K562 (cell line): Measurements from ENCODE around the gene SH3GLB2. TPM values are rescaled to one million over a fixed set of nuclear protein-coding genes. Genes with fewer than 3 reads are reported as not detected.

Source experiments
- ATAC-seq: fragments of 200-7000 bp; cut with Tn5 transposase; 3 replicates; pipeline ENCODE4 v1.9.1; 2020; ENCODE audit warnings: moderate library complexity
- BruUV-seq: library from RNA; stranded (reverse); fragments of 400-500 nt; replicated peaks from 2 replicates; lab custom pipeline; 2021; lab: Mats Ljungman, UMichigan
- CTCF ChIA-PET: fragments of 300-600 bp; formaldehyde crosslinking; extraction: SDS; loops from one replicate; lab custom pipeline; 2021; ENCODE audit warnings: low intra/inter-chr PET ratio; lab: Yijun Ruan, JAX
- POLR2A ChIA-PET: fragments of 300-600, 350-650 bp; sonication (Branson Sonifier 250); formaldehyde crosslinking; extraction: SDS; loops from one replicate; lab custom pipeline; 2021; ENCODE audit warnings: antibody characterized with exemption, inconsistent platforms; lab: Yijun Ruan, JAX
- DNase-seq, 4 experiments: peaks; one replicate each; pipeline versions ENCODE4 v3.0.0 to v3.0.0-alpha.2; 2011 to 2018; ENCODE audit warnings: low spot score in 3 of 4, mixed read lengths in 3 of 4; ENCODE audit errors: extremely low read depth in 1 of 4
- FAIRE-seq: peaks from 2 replicates; lab custom pipeline; 2011; peaks lifted over from hg19 to GRCh38; lab: Jason Lieb, UNC
- H2AFZ ChIP-seq: 2 replicates; pipeline ENCODE4 v1.6.0; 2011; ENCODE audit warnings: low read depth, low read length, control low read depth, inconsistent platforms
- H3K27ac ChIP-seq: fragments of 200-600 bp; 3 replicates; pipeline ENCODE4 v1.8.0; 2011; ENCODE audit warnings: low read depth, mild to moderate bottlenecking, control low read depth, inconsistent platforms, low read length, moderate library complexity, mixed read lengths; ENCODE audit errors: extremely low read depth
- H3K27me3 ChIP-seq, 2 experiments: fragments of 300-600 bp in 1 of 2; 2 replicates in 1 of 2; 3 replicates in 1 of 2; pipeline versions ENCODE4 v1.6.0 to v1.8.0; 2011; ENCODE audit warnings: inconsistent platforms in 2 of 2, low read length in 2 of 2, mild to moderate bottlenecking in 1 of 2, mixed read lengths in 1 of 2, moderate library complexity in 1 of 2; ENCODE audit not compliant: control insufficient read depth in 2 of 2, insufficient read depth in 2 of 2
- H3K36me3 ChIP-seq: fragments of 300-600 bp; 3 replicates; pipeline ENCODE4 v1.8.0; 2011; ENCODE audit warnings: mild to moderate bottlenecking, low read length, inconsistent platforms; ENCODE audit not compliant: control insufficient read depth, insufficient read depth
- H3K4me1 ChIP-seq, 2 experiments: fragments of 200-600 bp in 1 of 2; replicated peaks in 1 of 2; 2 replicates in 1 of 2; 3 replicates in 1 of 2; pipeline versions ENCODE4 v1.5.1 to v1.8.0; 2011; ENCODE audit warnings: inconsistent platforms in 2 of 2, low read length in 2 of 2, mild to moderate bottlenecking in 1 of 2, mixed read lengths in 1 of 2, moderate library complexity in 1 of 2; ENCODE audit not compliant: control insufficient read depth in 2 of 2, insufficient read depth in 2 of 2
- H3K4me2 ChIP-seq: 2 replicates; pipeline ENCODE4 v1.6.1; 2011; ENCODE audit warnings: low read length, control low read depth, inconsistent platforms, mixed read lengths; ENCODE audit not compliant: insufficient read depth
- H3K4me3 ChIP-seq: fragments of 200-600 bp; sonication (generic), shearing (Covaris generic); 2 replicates; pipeline ENCODE4 v1.5.1; 2016; ENCODE audit warnings: control low read depth, inconsistent platforms
- H3K79me2 ChIP-seq: fragments of 200-600 bp; 3 replicates; pipeline ENCODE4 v1.8.0; 2011; ENCODE audit warnings: low read length, inconsistent platforms; ENCODE audit not compliant: control insufficient read depth, insufficient read depth
- H3K9ac ChIP-seq, 2 experiments: 2 replicates each; pipeline versions ENCODE4 v1.6.0 to v1.6.1; 2011; ENCODE audit warnings: low read depth in 2 of 2, low read length in 2 of 2, control low read depth in 1 of 2, inconsistent platforms in 1 of 2, mild to moderate bottlenecking in 1 of 2, mixed read lengths in 1 of 2; ENCODE audit not compliant: insufficient read depth in 1 of 2
- H3K9me1 ChIP-seq: one replicate; pipeline ENCODE4 v1.6.0; 2011; ENCODE audit warnings: inconsistent platforms, mild to moderate bottlenecking, low read length, moderate library complexity; ENCODE audit not compliant: control insufficient read depth, insufficient read depth
- H3K9me3 ChIP-seq: replicated peaks from 2 replicates; pipeline ENCODE4 v1.5.1; 2011; ENCODE audit warnings: low read depth, low read length, inconsistent platforms; ENCODE audit not compliant: control insufficient read depth, insufficient read depth
- H4K20me1 ChIP-seq: replicated peaks from 2 replicates; pipeline ENCODE4 v1.6.1; 2011; ENCODE audit warnings: low read length, inconsistent platforms, mixed read lengths; ENCODE audit not compliant: control insufficient read depth, insufficient read depth
- ERF ChIP-seq: fragments of 450-650 bp; formaldehyde crosslinking; IDR thresholded peaks from 2 replicates; pipeline ENCODE4 v1.4.0; 2020; ENCODE audit warnings: mild to moderate bottlenecking, mixed read lengths
- MAFF ChIP-seq: IDR thresholded peaks from 2 replicates; pipeline ENCODE4 v1.6.1; 2012; ENCODE audit warnings: low read length, improper control_type of control experiment
- POLR2G ChIP-seq: fragments of 200-400 bp; formaldehyde crosslinking; IDR thresholded peaks from 2 replicates; pipeline ENCODE4 v1.6.1; 2017; ENCODE audit warnings: low read depth, mild to moderate bottlenecking, antibody characterized with exemption, low read length, moderate library complexity
- RBFOX2 ChIP-seq: fragments of 200-400 bp; formaldehyde crosslinking; IDR thresholded peaks from 2 replicates; pipeline ENCODE4 v1.6.1; 2017; ENCODE audit warnings: low read depth, mild to moderate bottlenecking, low read length, moderate library complexity
- TAF1 ChIP-seq: IDR thresholded peaks from 2 replicates; pipeline ENCODE4 v1.6.1; 2011; ENCODE audit warnings: mild to moderate bottlenecking, low read length, moderate library complexity; ENCODE audit not compliant: insufficient read depth, control insufficient read depth, severe bottlenecking; ENCODE audit errors: extremely low read depth
- ZNF280A ChIP-seq: fragments of 450-650 bp; IDR thresholded peaks from 2 replicates; pipeline ENCODE4 v1.6.1; 2018; ENCODE audit warnings: mild to moderate bottlenecking, low read depth; ENCODE audit not compliant: partially characterized antibody
- WGBS: fragments of 100-300 bp; shearing (Covaris generic); methylation state at CpG from one replicate; pipeline ENCODE4 v1.1.6; 2016; ENCODE audit warnings: low coverage, mixed read lengths; ENCODE audit not compliant: insufficient coverage; ENCODE audit errors: missing lambda C conversion rate; 5-methylcytosine and 5-hydroxymethylcytosine counted together
- in situ Hi-C: fragments of 300-500 bp; cut with MboI; formaldehyde crosslinking; loops from 4 replicates; pipeline ENCODE4 v1.15.0; 2018; ENCODE audit warnings: inconsistent platforms, mixed read lengths
- intact Hi-C: fragments of 100-400 bp; cut with micrococcal nuclease; formaldehyde crosslinking; loops from 2 replicates; pipeline ENCODE4 v1.14.2; 2022
- polyA plus RNA-seq, 8 experiments: library from polyadenylated mRNA; depleted of rRNA in 4 of 8; stranded (reverse) in 5 of 8; unstranded in 3 of 8; fragments of >200 nt; fragmentation: Nextera tagmentation in 2 of 8; fragmentation: Illumina TruSeq in 1 of 8; extraction: Ambion mirVana in 2 of 8; extraction: Trizol in 1 of 8; gene quantifications; 2 replicates each; pipeline versions ENCODE4 v1.2.1 to v1.2.3, GENCODE V29; 2011 to 2014; ENCODE audit warnings: inconsistent platforms in 1 of 8, missing spikeins in 1 of 8
- total RNA-seq, 7 experiments: library from RNA; depleted of rRNA in 6 of 7; stranded (reverse); fragments of >200 nt in 6 of 7; fragmentation: Illumina TruSeq in 2 of 7; extraction: Trizol in 2 of 7; gene quantifications; 2 replicates each; pipeline versions ENCODE4 v1.2.1 to v1.2.3, GENCODE V29; 2011 to 2021; ENCODE audit warnings: low replicate concordance in 1 of 7

The SH3GLB2 gene
- total and polyA plus RNA-seq, 9 of the 15 experiments (the other 6 are each of a cell fraction or from before 2014, with no cell fraction given) = 0.20 to 118 (median 58.8) TPM

DNA sequence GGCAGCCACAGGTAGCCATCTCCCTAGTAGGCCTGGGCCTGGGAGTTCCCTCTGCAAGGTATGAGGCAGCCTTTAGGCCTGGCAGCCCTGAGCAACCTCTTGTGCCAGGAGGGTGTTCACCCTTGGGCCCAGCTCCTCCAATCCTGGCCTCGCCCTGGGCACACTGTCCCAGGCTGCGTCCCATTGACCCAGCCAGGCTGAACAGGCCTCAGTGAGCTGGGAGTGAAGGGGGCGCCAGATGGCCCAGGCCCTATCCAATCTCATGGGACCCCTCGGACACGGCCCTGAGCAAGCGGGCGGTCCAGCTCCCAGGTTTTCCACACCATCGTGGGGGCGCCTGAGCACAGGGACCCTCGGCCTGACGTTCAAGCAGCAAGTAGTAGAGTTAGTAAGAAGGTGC, 14.5 kb downstream of the SH3GLB2 start:
- Histone ChIP-seq H4K20me1 (no peaks in the 10 kb centered on the region), H3K4me3 (no peak overlapping the region), H3K36me3 (peaks cover 69% of the 10 kb centered on the region; the same call in 2 of the 3 replicates), H3K27me3 (no peaks in the 10 kb centered on the region), H3K4me2 (no peak overlapping the region), H3K9me1 (no peaks in the 10 kb centered on the region), H3K9ac (peak overlapping the region in 1 of 2 experiments; percentile 65; a peak in 1 of 4 replicates), H3K4me1 (peaks cover 0 to 30% of the 10 kb centered on the region in 2 experiments; a peak in 1 of 5 replicates), H2AFZ (no peak overlapping the region)
- CTCF ChIA-PET = no interaction called here
- ATAC-seq (no peak), FAIRE-seq (no peak), DNase-seq (no peak)
- POLR2A ChIA-PET = interaction anchor here (0.5 to 0.8 kb wide), 3 partner anchors 9 to 528 kb away, joined by 3 to 5 read pairs (median 3); no protein-coding TSS in a partner anchor
- in situ Hi-C loops (no loop called here), intact Hi-C loops (no loop called here)
- 93% methylated on average over 9 of the region's 11 CpGs for WGBS
- no TSS peak for BruUV-seq
- TF ChIP-seq POLR2G (peak; percentile 42; the same call in 1 of the 2 replicates), RBFOX2 (peak; percentile 44; the same call in 1 of the 2 replicates), ZNF280A (no peak), ERF (CRISPR knock-in tag) (no peak), MAFF (no peak), TAF1 (no peak)
- TF ChIP-seq, all 486 proteins: peak for 2
- Histone ChIP-seq H3K9me3 (no peaks in the 10 kb centered on the region), H3K79me2 (no peaks in the 10 kb centered on the region), H3K27ac (no peak overlapping the region)
